ENCODE measurements around the gene CSMD2.

DNA sequence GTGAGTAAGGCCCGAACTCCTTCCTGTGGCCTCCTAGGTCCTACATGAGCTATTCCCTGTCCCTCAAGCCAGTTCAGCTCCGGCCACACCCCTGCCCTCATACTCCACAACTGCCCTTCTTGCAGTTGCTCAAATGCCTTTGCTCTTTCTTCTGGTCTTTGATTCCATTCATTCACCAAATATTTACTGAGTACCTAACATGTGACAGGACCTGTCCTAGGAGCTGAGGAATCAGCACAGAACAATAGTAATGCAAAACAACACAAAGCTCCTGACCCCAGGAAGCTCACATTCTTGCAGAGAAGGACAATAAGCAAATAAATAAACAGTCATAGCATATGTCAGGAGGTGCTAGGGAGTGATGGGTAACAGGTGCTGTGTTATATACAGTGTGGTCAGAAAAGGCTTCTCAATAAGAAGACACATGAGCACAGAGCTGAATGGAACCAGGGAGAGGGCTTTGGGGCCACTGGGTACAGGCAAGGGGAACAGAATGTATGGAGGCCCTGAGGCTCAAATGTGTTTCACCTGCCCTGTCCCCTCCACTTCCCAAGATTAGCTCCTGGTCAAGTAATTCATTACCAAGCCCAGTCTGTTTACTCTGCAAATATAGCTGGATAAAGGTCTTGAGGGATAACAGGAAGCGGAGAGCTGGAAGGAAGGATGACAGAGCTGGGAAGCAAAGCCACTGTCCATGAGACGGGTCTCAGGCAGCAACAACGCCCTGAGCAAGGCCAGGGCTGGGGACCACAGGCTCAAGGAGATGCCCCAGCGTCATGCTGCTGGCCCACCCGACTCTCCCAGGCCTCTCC, 145.1 kb downstream of the CSMD2 start:
- no peak for TF ChIP-seq SUZ12 (IDR thresholded peaks at IDR 0.05; ENCODE audit: extremely low read depth, insufficient read depth, insufficient read length)
- TF ChIP-seq YY1 (IDR thresholded peaks at IDR 0.05; ENCODE audit: insufficient read depth, insufficient read length) = no peak

All from NT2/D1 (cell line).